PC-3 (cell line): ENCODE measurements around the gene SEMA3F. TPM values are rescaled to one million over a fixed set of nuclear protein-coding genes. Genes with fewer than 3 reads are reported as not detected.

Experiments used
- ATAC-seq: fragments of 200-7000 bp; cut with Tn5 transposase; 2 replicates; pipeline ENCODE4 v1.9.1; 2020; ENCODE audit warnings: mild to moderate bottlenecking, moderate library complexity
- BruUV-seq: library from RNA; stranded (reverse); fragments of 400-500 nt; replicated peaks from 2 replicates; lab custom pipeline; 2021; lab: Mats Ljungman, UMichigan
- CTCF ChIA-PET: fragments of 300-600 bp; sonication (Branson Sonifier 250); formaldehyde crosslinking; loops from one replicate; lab custom pipeline; 2022; ENCODE audit warnings: antibody characterized with exemption; lab: Charles Lee
- POLR2A ChIA-PET: fragments of 300-600 bp; sonication (Branson Sonifier 250); formaldehyde crosslinking; loops from one replicate; lab custom pipeline; 2022; ENCODE audit warnings: antibody characterized with exemption; ENCODE audit not compliant: unreplicated experiment; lab: Charles Lee
- DNase-seq: peaks from one replicate; pipeline ENCODE4 v3.0.0-alpha.2; 2015
- H2AFZ ChIP-seq: fragments of 300-600 bp; sonication (generic); 2 replicates; pipeline ENCODE4 v1.6.0; 2016; ENCODE audit warnings: antibody characterized with exemption, low read length
- H3F3A ChIP-seq: fragments of 300-600 bp; sonication (generic); one replicate; pipeline ENCODE4 v1.6.0; 2017; ENCODE audit warnings: antibody characterized with exemption, low read length, control low read depth, mild to moderate bottlenecking; ENCODE audit not compliant: unreplicated experiment
- H3K27ac ChIP-seq: fragments of 300-600 bp; sonication (generic); 2 replicates; pipeline ENCODE4 v1.5.1; 2016; ENCODE audit warnings: mild to moderate bottlenecking, low read length
- H3K27me3 ChIP-seq: fragments of 300-600 bp; sonication (generic); 2 replicates; pipeline ENCODE4 v1.6.1; 2016; ENCODE audit warnings: low read length, mixed read lengths
- H3K36me3 ChIP-seq: fragments of 300-600 bp; sonication (generic); 2 replicates; pipeline ENCODE4 v1.6.1; 2016; ENCODE audit warnings: low read depth, mixed run types, low read length, mixed read lengths
- H3K4me1 ChIP-seq: fragments of 300-600 bp; sonication (generic); 2 replicates; pipeline ENCODE4 v1.5.1; 2016; ENCODE audit warnings: low read length; ENCODE audit not compliant: insufficient read depth
- H3K4me2 ChIP-seq: fragments of 300-600 bp; sonication (generic); 2 replicates; pipeline ENCODE4 v1.6.0; 2016; ENCODE audit warnings: low read length
- H3K4me3 ChIP-seq: fragments of 300-600 bp; sonication (generic); 2 replicates; pipeline ENCODE4 v1.5.1; 2016; ENCODE audit warnings: mild to moderate bottlenecking, low read length, mixed read lengths
- H3K79me2 ChIP-seq: fragments of 300-600 bp; sonication (generic); 2 replicates; pipeline ENCODE4 v1.6.1; 2017; ENCODE audit warnings: low read length, mixed read lengths
- H3K9ac ChIP-seq: fragments of 300-600 bp; sonication (generic); 2 replicates; pipeline ENCODE4 v1.6.0; 2016; ENCODE audit warnings: mild to moderate bottlenecking, low read length
- H3K9me2 ChIP-seq: fragments of 300-600 bp; sonication (generic); replicated peaks from 2 replicates; pipeline ENCODE4 v1.6.1; 2016; ENCODE audit warnings: mixed run types, low read length, mixed read lengths
- H3K9me3 ChIP-seq: fragments of 300-600 bp; sonication (generic); 2 replicates; pipeline ENCODE4 v1.6.1; 2016; ENCODE audit warnings: low read length, mixed read lengths
- H4K20me1 ChIP-seq: fragments of 300-600 bp; sonication (generic); 2 replicates; pipeline ENCODE4 v1.6.1; 2016; ENCODE audit warnings: low read length, mixed read lengths
- EZH2 ChIP-seq: fragments of 300-600 bp; sonication (generic); IDR thresholded peaks from one replicate; pipeline ENCODE4 v1.6.1; 2017; ENCODE audit warnings: antibody characterized with exemption, mild to moderate bottlenecking, low read length; ENCODE audit not compliant: unreplicated experiment
- EZH2phosphoT487 ChIP-seq: fragments of 300-600 bp; sonication (generic); IDR thresholded peaks from 2 replicates; pipeline ENCODE4 v1.6.1; 2018; ENCODE audit warnings: mild to moderate bottlenecking, antibody characterized with exemption, low read length, borderline replicate concordance
- intact Hi-C: fragments of 100-400 bp; cut with micrococcal nuclease; formaldehyde crosslinking; loops from 2 replicates; pipeline ENCODE4 v1.9.0; 2023
- total RNA-seq: library from RNA; depleted of rRNA; stranded (reverse); fragments of >200 nt; gene quantifications from 2 replicates; pipeline ENCODE4 v1.2.3, GENCODE V29; 2014
- TF ChIP-seq, protein P1 (sequence below): fragments of 300-600 bp; sonication (generic); conservative IDR thresholded peaks from 2 replicates; pipeline ENCODE4 v1.5.1; 2017; ENCODE audit warnings: antibody characterized with exemption, low read depth, mild to moderate bottlenecking, low read length

The SEMA3F gene
- total RNA-seq, 1 experiment from 2014 or later = 50.5 TPM

DNA sequence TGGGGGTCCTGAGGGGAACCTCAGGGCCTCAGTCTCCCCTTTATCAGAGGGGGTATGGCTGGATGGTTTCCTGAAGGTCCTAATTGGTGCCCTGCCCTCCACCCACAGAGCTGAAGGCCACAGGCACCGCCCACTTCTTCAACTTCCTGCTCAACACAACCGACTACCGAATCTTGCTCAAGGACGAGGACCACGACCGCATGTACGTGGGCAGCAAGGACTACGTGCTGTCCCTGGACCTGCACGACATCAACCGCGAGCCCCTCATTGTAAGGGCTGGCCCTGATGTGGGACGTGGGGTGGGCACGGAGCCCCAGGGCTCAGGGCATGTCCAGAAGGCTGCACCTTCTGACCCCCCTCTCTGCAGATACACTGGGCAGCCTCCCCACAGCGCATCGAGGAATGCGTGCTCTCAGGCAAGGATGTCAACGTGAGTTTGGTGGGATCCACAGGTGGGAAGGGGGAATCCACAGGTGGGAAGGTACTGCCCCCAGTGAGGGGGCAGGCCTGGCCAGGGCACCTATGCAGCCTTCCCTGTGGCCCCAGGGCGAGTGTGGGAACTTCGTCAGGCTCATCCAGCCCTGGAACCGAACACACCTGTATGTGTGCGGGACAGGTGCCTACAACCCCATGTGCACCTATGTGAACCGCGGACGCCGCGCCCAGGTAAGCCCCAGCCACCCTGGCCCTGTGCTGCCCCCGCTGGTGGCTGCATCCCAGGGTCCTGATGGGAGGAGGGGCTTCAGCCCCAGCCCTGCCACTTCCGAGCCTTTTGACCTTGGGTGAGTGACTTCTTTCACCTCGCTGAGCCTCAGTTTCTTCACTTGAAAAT is 18.8 kb downstream of the SEMA3F start:
- TF ChIP-seq, protein P1, sequence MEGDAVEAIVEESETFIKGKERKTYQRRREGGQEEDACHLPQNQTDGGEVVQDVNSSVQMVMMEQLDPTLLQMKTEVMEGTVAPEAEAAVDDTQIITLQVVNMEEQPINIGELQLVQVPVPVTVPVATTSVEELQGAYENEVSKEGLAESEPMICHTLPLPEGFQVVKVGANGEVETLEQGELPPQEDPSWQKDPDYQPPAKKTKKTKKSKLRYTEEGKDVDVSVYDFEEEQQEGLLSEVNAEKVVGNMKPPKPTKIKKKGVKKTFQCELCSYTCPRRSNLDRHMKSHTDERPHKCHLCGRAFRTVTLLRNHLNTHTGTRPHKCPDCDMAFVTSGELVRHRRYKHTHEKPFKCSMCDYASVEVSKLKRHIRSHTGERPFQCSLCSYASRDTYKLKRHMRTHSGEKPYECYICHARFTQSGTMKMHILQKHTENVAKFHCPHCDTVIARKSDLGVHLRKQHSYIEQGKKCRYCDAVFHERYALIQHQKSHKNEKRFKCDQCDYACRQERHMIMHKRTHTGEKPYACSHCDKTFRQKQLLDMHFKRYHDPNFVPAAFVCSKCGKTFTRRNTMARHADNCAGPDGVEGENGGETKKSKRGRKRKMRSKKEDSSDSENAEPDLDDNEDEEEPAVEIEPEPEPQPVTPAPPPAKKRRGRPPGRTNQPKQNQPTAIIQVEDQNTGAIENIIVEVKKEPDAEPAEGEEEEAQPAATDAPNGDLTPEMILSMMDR = 0 out of 2 replicates have a peak, but pooled peaks have one; percentile 36
- TF ChIP-seq EZH2 (no peak), EZH2phosphoT487 (no peak)
- intact Hi-C loops = loop anchor here (5.0 kb wide), 1 partner anchor 52 kb away; no protein-coding TSS in a partner anchor
- Histone ChIP-seq H3K4me3 (no peak overlapping the region), H3K27ac (no peak overlapping the region), H4K20me1 (no peaks in the 10 kb centered on the region), H3K27me3 (no peaks in the 10 kb centered on the region), H3K4me1 (peaks cover 40% of the 10 kb centered on the region), H3F3A (no peaks in the 10 kb centered on the region), H3K79me2 (peaks cover 27% of the 10 kb centered on the region; the same call in 1 of the 2 replicates), H3K9me2 (no peaks in the 10 kb centered on the region), H3K9me3 (no peaks in the 10 kb centered on the region), H3K36me3 (no peaks in the 10 kb centered on the region), H2AFZ (no peak overlapping the region), H3K9ac (no peak overlapping the region), H3K4me2 (no peak overlapping the region)
- BruUV-seq = TSS peak; percentile 8
- CTCF ChIA-PET = no interaction called here
- POLR2A ChIA-PET = no interaction called here
- DNase-seq (no peak), ATAC-seq (no peak)

GRCh38 chr3:50174517-50174895 is 19.4 kb downstream of the SEMA3F start:
- H3K9me2 ChIP-seq = no peaks in the 10 kb centered on the region
- no peak overlapping the region for H2AFZ ChIP-seq
- no peak for DNase-seq
- peaks cover 39% of the 10 kb centered on the region for H3K4me1 ChIP-seq
- H4K20me1 ChIP-seq = no peaks in the 10 kb centered on the region
- peaks cover 22% of the 10 kb centered on the region; the same call in 1 of the 2 replicates for H3K79me2 ChIP-seq
- ChIA-PET POLR2A (no interaction called here), CTCF (no interaction called here)
- no peak overlapping the region for H3K9ac ChIP-seq
- H3K4me3 ChIP-seq = no peak overlapping the region
- H3K4me2 ChIP-seq = no peak overlapping the region
- no TSS peak for BruUV-seq
- no peaks in the 10 kb centered on the region for H3K9me3 ChIP-seq
- H3K27me3 ChIP-seq = no peaks in the 10 kb centered on the region
- no peak for ATAC-seq
- no peaks in the 10 kb centered on the region for H3F3A ChIP-seq
- no peak for TF ChIP-seq EZH2
- no peaks in the 10 kb centered on the region for H3K36me3 ChIP-seq
- intact Hi-C loops = loop anchor here (5.0 kb wide), 1 partner anchor 52 kb away; no protein-coding TSS in a partner anchor
- H3K27ac ChIP-seq = no peak overlapping the region

DNA sequence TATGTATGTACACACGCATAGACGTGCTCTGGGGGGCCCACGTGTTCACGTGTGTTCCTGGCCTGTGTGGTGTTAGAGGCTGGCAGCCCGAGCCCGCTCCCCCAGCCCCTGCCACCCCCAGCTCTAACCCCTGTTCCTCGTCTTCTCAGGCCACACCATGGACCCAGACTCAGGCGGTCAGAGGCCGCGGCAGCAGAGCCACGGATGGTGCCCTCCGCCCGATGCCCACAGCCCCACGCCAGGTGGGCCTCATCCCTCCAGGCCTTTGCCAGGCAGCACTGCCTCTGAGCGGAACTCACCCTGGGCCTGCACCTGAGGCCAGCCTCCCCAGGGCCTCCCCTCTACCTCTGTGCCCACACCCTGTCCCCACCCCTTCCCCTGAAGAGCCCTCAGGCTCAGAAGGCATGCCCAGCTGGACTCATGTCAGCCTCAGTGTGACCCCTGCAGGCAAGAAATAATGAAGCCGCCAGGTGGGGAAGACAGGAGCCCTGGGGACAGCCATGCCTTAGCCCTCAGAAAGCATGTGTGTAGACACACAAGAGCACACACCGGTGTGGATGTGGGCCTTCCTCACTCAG is 19.9 kb downstream of the SEMA3F start:
- TF ChIP-seq, protein P1 = peak; percentile 39; the same call in 1 of the 2 replicates
- TF ChIP-seq EZH2phosphoT487 = no peak
- no peak for DNase-seq
- no peaks in the 10 kb centered on the region for H4K20me1 ChIP-seq
- H3K4me3 ChIP-seq = no peak overlapping the region
- H3K36me3 ChIP-seq = no peaks in the 10 kb centered on the region
- H3K9me2 ChIP-seq = no peaks in the 10 kb centered on the region
- peak; percentile 6 for ATAC-seq
- no peak overlapping the region for H3K27ac ChIP-seq
- ChIA-PET POLR2A (no interaction called here), CTCF (no interaction called here)
- no peaks in the 10 kb centered on the region for H3K9me3 ChIP-seq
- no TSS peak for BruUV-seq
- H3K27me3 ChIP-seq = no peaks in the 10 kb centered on the region
- H3K4me2 ChIP-seq = no peak overlapping the region
- H3K9ac ChIP-seq = no peak overlapping the region
- no peak overlapping the region for H2AFZ ChIP-seq
- H3K4me1 ChIP-seq = peaks cover 34% of the 10 kb centered on the region
- intact Hi-C loops = loop anchor here (5.0 kb wide), 1 partner anchor 53 kb away; no protein-coding TSS in a partner anchor
- H3K79me2 ChIP-seq = peaks cover 17% of the 10 kb centered on the region; the same call in 1 of the 2 replicates
- no peaks in the 10 kb centered on the region for H3F3A ChIP-seq
